GM12872 (cell line): ENCODE data around the gene JTB.

ENCODE experiments used
- TF ChIP-seq, protein P1 (sequence below): IDR thresholded peaks from 3 replicates; pipeline ENCODE4 v1.5.1; 2011; ENCODE audit warnings: low read depth, mild to moderate bottlenecking, low read length, moderate library complexity; ENCODE audit not compliant: insufficient read depth

The JTB gene

DNA sequence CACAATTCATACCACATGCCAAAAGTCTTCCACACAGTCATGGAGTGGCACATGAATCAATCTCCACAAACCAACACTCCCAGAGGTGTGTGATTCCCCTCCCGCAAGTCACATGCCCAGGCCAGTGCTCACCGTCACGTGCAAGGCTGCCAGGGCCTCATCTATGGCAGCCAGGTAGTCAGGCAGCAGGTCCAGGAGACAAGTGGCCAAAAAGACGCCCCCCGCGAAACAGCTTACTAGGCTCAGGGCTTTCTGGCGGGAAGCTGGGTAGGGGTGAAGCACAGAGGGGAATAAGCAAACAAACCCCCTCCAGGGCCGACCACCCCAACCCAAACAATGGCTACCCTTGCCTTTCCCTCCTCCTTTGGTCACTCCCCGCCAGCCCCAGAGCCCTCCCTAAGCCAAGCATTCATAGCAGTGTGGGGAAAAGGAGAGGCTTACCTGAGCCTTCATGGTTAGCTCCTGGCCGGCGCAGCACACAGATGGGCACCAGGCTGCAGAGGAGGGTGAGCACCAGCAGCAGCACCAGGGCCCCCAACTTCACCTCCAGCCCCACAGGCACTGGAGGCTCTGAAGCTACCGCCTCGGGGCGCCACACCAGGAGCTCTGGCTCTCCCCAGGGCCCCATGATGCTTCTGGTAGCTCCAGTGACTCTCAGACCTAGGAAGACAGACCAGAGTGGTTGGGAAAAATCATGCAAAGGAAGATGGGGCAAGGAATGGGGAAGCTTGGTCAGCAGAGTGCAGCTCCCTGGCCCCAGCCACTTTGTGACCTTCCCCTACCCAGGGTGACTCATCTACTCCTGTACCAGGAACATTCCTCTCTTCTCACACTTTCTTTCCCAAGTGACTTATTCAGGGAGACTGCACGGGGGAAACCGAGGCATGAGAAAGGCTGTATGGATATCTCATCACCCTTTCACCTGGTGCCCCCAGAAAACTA is 15.1 kb downstream of the JTB start:
- TF ChIP-seq, protein P1, sequence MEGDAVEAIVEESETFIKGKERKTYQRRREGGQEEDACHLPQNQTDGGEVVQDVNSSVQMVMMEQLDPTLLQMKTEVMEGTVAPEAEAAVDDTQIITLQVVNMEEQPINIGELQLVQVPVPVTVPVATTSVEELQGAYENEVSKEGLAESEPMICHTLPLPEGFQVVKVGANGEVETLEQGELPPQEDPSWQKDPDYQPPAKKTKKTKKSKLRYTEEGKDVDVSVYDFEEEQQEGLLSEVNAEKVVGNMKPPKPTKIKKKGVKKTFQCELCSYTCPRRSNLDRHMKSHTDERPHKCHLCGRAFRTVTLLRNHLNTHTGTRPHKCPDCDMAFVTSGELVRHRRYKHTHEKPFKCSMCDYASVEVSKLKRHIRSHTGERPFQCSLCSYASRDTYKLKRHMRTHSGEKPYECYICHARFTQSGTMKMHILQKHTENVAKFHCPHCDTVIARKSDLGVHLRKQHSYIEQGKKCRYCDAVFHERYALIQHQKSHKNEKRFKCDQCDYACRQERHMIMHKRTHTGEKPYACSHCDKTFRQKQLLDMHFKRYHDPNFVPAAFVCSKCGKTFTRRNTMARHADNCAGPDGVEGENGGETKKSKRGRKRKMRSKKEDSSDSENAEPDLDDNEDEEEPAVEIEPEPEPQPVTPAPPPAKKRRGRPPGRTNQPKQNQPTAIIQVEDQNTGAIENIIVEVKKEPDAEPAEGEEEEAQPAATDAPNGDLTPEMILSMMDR = peak; percentile 32; the same call in 2 of the 3 replicates

DNA sequence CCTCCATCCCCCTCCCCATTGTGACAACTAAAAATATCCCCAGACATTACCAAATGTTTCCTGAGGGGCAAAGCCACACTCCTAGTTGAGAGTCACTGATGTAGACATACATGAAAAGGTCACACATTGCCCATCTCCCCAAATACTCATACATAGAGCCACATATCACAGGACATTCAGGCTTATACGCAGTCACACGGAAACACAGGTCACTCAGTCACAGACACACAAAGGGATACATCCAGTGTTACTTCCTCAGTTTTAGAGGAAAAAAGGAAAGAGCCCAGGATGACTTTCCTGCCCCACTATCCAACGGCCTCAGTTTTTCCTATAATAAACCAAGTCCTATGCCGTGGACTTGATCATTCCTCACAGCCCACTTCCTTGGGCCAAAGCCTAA is 16.1 kb downstream of the JTB start:
- TF ChIP-seq, protein P1 = no peak

DNA sequence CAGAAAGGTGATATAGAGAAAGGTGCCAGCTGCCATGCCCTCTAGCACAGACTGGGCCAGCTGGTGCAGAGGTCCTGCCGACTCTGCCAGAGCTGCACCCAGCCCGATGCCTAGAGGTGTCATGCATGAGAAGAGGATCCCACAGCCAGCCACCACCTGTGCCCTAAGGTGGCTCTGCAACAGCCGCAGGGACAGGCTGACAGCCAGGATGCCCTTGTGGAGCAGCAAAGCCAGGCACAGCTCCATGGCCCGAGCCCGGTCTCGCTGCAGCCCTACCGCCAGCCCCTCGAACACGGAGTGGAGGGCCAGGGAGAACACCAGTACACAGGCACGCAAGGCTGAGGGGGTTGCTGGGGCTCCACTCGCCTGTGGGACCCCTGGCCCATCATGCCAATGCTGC is 17.3 kb downstream of the JTB start:
- TF ChIP-seq, protein P1 = no peak

DNA sequence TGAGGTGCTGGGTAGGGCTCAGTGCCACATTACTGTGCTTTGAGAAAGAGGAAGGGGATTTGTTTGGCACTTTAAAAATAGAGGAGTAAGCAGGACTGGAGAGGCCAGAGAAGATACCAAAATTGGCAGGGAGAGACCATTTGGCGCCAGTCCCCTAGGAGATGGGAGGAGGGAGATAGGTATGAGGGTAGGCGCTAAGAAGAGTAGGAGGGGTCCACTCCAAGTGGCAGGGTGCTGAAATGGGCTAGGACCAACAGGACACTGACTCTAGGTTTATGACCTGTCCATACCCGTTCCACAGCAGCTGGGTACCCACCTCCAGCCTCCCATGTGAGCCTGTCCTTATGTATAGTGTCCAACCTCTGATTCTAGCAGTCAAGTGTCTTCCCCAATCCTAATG is 18.0 kb downstream of the JTB start:
- TF ChIP-seq, protein P1 = no peak

DNA sequence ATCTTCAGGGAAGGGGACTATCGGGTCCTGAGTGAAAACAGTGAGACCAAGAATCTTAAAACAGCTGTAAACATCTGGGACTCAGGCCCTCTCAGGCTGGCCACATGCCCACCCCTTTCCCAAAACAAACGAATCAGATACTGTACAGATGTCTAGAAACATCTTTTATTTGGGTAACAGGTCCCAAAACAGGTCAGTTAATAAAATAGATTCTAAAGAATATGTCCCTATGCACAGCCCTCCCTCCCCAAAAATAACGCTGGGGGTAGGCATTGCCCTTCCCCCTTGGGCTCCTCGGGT is 18.6 kb downstream of the JTB start:
- TF ChIP-seq, protein P1 = no peak

DNA sequence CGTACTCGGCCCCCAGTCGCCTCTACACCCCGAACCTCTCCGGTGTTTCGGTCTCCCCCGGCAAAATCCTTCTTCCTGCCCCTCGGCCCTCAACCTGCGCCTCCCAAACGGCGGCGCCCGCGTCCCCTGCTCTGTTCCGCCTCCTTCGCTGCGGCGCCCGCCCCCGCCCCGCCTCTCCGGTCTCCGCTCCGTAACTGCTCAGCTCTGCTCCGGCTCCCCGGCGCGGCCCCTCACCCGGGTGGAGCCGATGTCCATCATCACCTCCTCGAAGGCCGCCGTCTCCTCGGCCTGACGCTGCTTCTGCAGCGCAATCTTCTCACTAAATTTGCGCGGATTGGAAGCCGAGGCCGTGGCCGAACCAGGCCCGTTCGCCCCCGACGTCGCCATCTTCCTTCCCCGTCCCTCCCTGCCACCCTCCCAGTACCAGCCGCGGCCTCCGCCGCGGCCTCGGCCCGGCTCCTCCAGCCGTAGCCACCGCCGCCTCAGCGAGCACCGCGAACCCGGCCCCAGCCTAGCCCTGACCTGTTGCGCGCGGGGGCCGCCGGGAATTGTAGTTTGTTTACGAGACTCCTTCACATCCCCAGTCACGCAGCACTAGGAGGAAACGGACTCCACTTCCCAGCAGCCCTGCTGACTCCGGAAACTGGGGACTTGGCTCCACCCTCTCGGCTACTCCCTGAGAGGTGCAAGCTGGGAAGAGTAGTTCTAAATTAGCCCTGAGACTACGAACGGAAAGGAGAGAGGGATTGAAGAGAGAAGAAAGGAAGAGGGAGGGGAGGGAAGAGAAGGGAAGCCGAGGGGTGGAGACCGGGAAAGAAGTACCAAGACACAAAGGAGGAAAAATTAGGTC is 19.1 kb downstream of the JTB start, which contains the start of gene CRTC2:
Gene CRTC2 (minus strand): TSS at position 502 of the 850 bp plus-strand sequence. CDS start 115 bp downstream, at position 387.
- TF ChIP-seq, protein P1 = no peak

DNA sequence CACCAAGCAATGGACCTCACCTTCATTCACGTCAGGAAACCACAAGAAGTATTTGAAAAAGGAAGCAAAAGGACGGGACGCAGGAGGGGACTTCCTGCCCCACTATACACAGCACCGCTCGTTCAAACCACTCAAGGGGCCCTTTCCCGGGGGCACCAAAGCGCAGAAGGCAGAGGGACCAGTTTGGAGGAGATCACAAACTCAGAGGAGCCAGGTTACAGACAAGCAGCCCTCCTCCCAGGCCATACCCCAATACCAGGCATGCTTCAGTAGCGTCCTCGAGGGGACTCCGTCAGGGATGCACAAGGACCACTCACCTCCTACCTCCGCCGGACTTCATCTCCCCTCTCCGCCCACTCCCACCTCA is 19.7 kb downstream of the JTB start:
- TF ChIP-seq, protein P1 = no peak
